HepG2 (cell line): ENCODE results near the gene CHMP5. TPM values are rescaled to one million over a fixed set of nuclear protein-coding genes. Genes with fewer than 3 reads are reported as not detected.

Experiments
- ATAC-seq: fragments of 200-7000 bp; cut with Tn5 transposase; 3 replicates; pipeline ENCODE4 v1.9.1; 2020; ENCODE audit warnings: mild to moderate bottlenecking, moderate library complexity
- BruUV-seq: library from RNA; stranded (reverse); fragments of 400-500 nt; replicated peaks from 2 replicates; lab custom pipeline; 2021; lab: Mats Ljungman, UMichigan
- CTCF ChIA-PET: fragments of 300-600 bp; formaldehyde crosslinking; extraction: SDS; loops from one replicate; lab custom pipeline; 2021; ENCODE audit warnings: low total read pairs, inconsistent platforms, low intra/inter-chr PET ratio; lab: Yijun Ruan, JAX
- POLR2A ChIA-PET: fragments of 350-600 bp; sonication (Branson Sonifier 250); formaldehyde crosslinking; loops from one replicate; lab custom pipeline; 2020; ENCODE audit warnings: antibody characterized with exemption, inconsistent platforms; lab: Yijun Ruan, JAX
- DNase-seq: peaks from one replicate; pipeline ENCODE4 v3.0.0-alpha.2; 2015; ENCODE audit warnings: low spot score
- FAIRE-seq: peaks from 3 replicates; lab custom pipeline; 2011; peaks lifted over from hg19 to GRCh38; lab: Jason Lieb, UNC
- H2AFZ ChIP-seq: one replicate; pipeline ENCODE4 v1.6.1; 2011; ENCODE audit warnings: low read length, inconsistent platforms
- H3K27ac ChIP-seq: fragments of 300-600 bp; 3 replicates; pipeline ENCODE4 v1.8.0; 2011; ENCODE audit warnings: mixed run types, mild to moderate bottlenecking, mixed read lengths, low read length, inconsistent platforms; ENCODE audit not compliant: insufficient read depth; ENCODE audit errors: extremely low read length
- H3K27me3 ChIP-seq, 2 experiments: fragments of 200-600 bp in 1 of 2; 2 replicates in 1 of 2; 3 replicates in 1 of 2; pipeline versions ENCODE4 v1.6.0 to v1.8.0; 2011; ENCODE audit warnings: low read length in 2 of 2, mild to moderate bottlenecking in 2 of 2, moderate library complexity in 2 of 2, inconsistent platforms in 1 of 2; ENCODE audit not compliant: insufficient read depth in 2 of 2, control insufficient read depth in 1 of 2
- H3K36me3 ChIP-seq, 2 experiments: fragments of 200-600 bp in 1 of 2; replicated peaks in 1 of 2; 2 replicates in 1 of 2; 3 replicates in 1 of 2; pipeline versions ENCODE4 v1.5.1 to v1.8.0; 2011; ENCODE audit warnings: low read length in 2 of 2, inconsistent platforms in 1 of 2; ENCODE audit not compliant: insufficient read depth in 2 of 2, control insufficient read depth in 1 of 2
- H3K4me1 ChIP-seq: 2 replicates; pipeline ENCODE4 v1.5.1; 2012; ENCODE audit warnings: low read length, inconsistent platforms; ENCODE audit not compliant: insufficient read depth
- H3K4me2 ChIP-seq: 2 replicates; pipeline ENCODE4 v1.6.0; 2011; ENCODE audit warnings: low read depth, low read length, inconsistent platforms
- H3K4me3 ChIP-seq, 3 experiments: fragments of 200-600 bp in 1 of 3; sonication (generic), shearing (Covaris generic) in 1 of 3; replicated peaks in 1 of 3; 2 replicates each; pipeline ENCODE4 v1.5.1; 2011 to 2016; ENCODE audit warnings: low read length in 3 of 3, inconsistent platforms in 2 of 3, low read depth in 2 of 3, mild to moderate bottlenecking in 2 of 3, control low read depth in 1 of 3, mixed read lengths in 1 of 3; ENCODE audit not compliant: insufficient read depth in 1 of 3
- H3K79me2 ChIP-seq: one replicate; pipeline ENCODE4 v1.6.1; 2011; ENCODE audit warnings: low read length, inconsistent platforms; ENCODE audit not compliant: insufficient read depth
- H3K9ac ChIP-seq: 2 replicates; pipeline ENCODE4 v1.6.0; 2011; ENCODE audit warnings: mild to moderate bottlenecking, low read depth, low read length, inconsistent platforms; ENCODE audit not compliant: insufficient read depth
- H3K9me3 ChIP-seq: 2 replicates; pipeline ENCODE4 v1.5.1; 2012; ENCODE audit warnings: mild to moderate bottlenecking, low read length
- H4K20me1 ChIP-seq: 2 replicates; pipeline ENCODE4 v1.6.0; 2011; ENCODE audit warnings: inconsistent platforms, mild to moderate bottlenecking, low read length, moderate library complexity; ENCODE audit not compliant: insufficient read depth
- ERF ChIP-seq: IDR thresholded peaks from 2 replicates; pipeline ENCODE4 v1.6.1; 2018; ENCODE audit warnings: missing biosample characterization, missing genetic modification reagents
- FOXA1 ChIP-seq, 2 experiments: fragments of 450-650 bp in 1 of 2; sonication (generic) in 1 of 2; formaldehyde crosslinking in 1 of 2; IDR thresholded peaks; 2 replicates each; pipeline versions ENCODE4 v1.4.0 to v1.6.1; 2016 to 2020; ENCODE audit warnings: missing genetic modification reagents in 1 of 2
- GPN1 ChIP-seq: sonication (generic); formaldehyde crosslinking; IDR thresholded peaks from 2 replicates; pipeline ENCODE4 v1.5.1; 2020; ENCODE audit warnings: missing genetic modification reagents, borderline replicate concordance
- HDAC2 ChIP-seq: sonication (generic); formaldehyde crosslinking; IDR thresholded peaks from 2 replicates; pipeline ENCODE4 v1.4.0; 2020; ENCODE audit warnings: missing genetic modification reagents
- MED13 ChIP-seq: sonication (generic); formaldehyde crosslinking; IDR thresholded peaks from 2 replicates; pipeline ENCODE4 v1.5.0; 2020; ENCODE audit warnings: missing genetic modification reagents
- MEF2D ChIP-seq: sonication (generic); formaldehyde crosslinking; IDR thresholded peaks from 2 replicates; pipeline ENCODE4 v1.5.1; 2020; ENCODE audit warnings: mild to moderate bottlenecking, missing genetic modification reagents
- MLLT10 ChIP-seq: sonication (generic); formaldehyde crosslinking; IDR thresholded peaks from 2 replicates; pipeline ENCODE4 v1.4.0; 2020; ENCODE audit warnings: missing genetic modification reagents
- SALL1 ChIP-seq: sonication (generic); formaldehyde crosslinking; IDR thresholded peaks from 2 replicates; pipeline ENCODE4 v1.8.0; 2022; ENCODE audit warnings: mild to moderate bottlenecking, missing genetic modification reagents
- SAP130 ChIP-seq: IDR thresholded peaks from 2 replicates; pipeline ENCODE4 v1.6.1; 2016; ENCODE audit warnings: low read depth
- SP5 ChIP-seq: IDR thresholded peaks from 2 replicates; pipeline ENCODE4 v1.6.1; 2016; ENCODE audit warnings: low read depth, borderline replicate concordance
- SRSF9 ChIP-seq: fragments of 200-400 bp; formaldehyde crosslinking; IDR thresholded peaks from 2 replicates; pipeline ENCODE4 v1.6.1; 2018; ENCODE audit warnings: borderline replicate concordance, mild to moderate bottlenecking, low read depth, low read length; ENCODE audit not compliant: insufficient read depth, poor library complexity, severe bottlenecking
- XBP1 ChIP-seq: sonication (generic); formaldehyde crosslinking; IDR thresholded peaks from 2 replicates; pipeline ENCODE4 v1.5.0; 2020; ENCODE audit warnings: missing genetic modification reagents
- ZBTB38 ChIP-seq: sonication (generic); formaldehyde crosslinking; IDR thresholded peaks from 2 replicates; pipeline ENCODE4 v1.5.1; 2020; ENCODE audit warnings: mild to moderate bottlenecking, missing genetic modification reagents
- ZEB1 ChIP-seq: IDR thresholded peaks from 2 replicates; pipeline ENCODE4 v1.6.1; 2012; ENCODE audit warnings: mild to moderate bottlenecking, low read depth, inconsistent platforms; ENCODE audit not compliant: insufficient replicate concordance
- ZMYM4 ChIP-seq: sonication (generic); formaldehyde crosslinking; IDR thresholded peaks from 2 replicates; pipeline ENCODE4 v1.8.1; 2023; ENCODE audit warnings: mild to moderate bottlenecking, missing genetic modification reagents
- ZNF274 ChIP-seq: sonication (generic); formaldehyde crosslinking; IDR thresholded peaks from 2 replicates; pipeline ENCODE4 v1.5.1; 2020; ENCODE audit warnings: mild to moderate bottlenecking, missing genetic modification reagents
- ZNF33B ChIP-seq: sonication (generic); formaldehyde crosslinking; IDR thresholded peaks from 2 replicates; pipeline ENCODE4 v1.5.1; 2020; ENCODE audit warnings: mild to moderate bottlenecking, missing genetic modification reagents
- ZNF558 ChIP-seq: sonication (generic); formaldehyde crosslinking; IDR thresholded peaks from 2 replicates; pipeline ENCODE4 v1.9.0; 2022; ENCODE audit warnings: mild to moderate bottlenecking, missing genetic modification reagents, borderline replicate concordance
- ZNF616 ChIP-seq: sonication (generic); formaldehyde crosslinking; IDR thresholded peaks from 2 replicates; pipeline ENCODE4 v1.5.0; 2020; ENCODE audit warnings: low read depth, mild to moderate bottlenecking, missing genetic modification reagents
- ZNF782 ChIP-seq: sonication (generic); formaldehyde crosslinking; IDR thresholded peaks from 2 replicates; pipeline ENCODE4 v1.4.0; 2020; ENCODE audit warnings: missing genetic modification reagents, mild to moderate bottlenecking, borderline replicate concordance
- whole genome bisulfite sequencing: methylation state at CpG from one replicate; pipeline ENCODE4 v1.1.6; 2017; ENCODE audit warnings: low lambda C conversion rate; 5-methylcytosine and 5-hydroxymethylcytosine counted together
- in situ Hi-C: cut with HindIII; loops from 2 replicates; pipeline ENCODE4 v1.10.0; 2017; ENCODE audit warnings: low pct_unique_long_range_greater_than_20kb; ENCODE audit not compliant: extremely low pct_ligation_motif_present
- intact Hi-C: fragments of 100-400 bp; cut with micrococcal nuclease; formaldehyde crosslinking; loops from one replicate; pipeline ENCODE4 v1.10.0; 2022; ENCODE audit not compliant: unreplicated experiment
- polyA plus RNA-seq, 8 experiments: library from polyadenylated mRNA; depleted of rRNA in 3 of 8; stranded (reverse) in 7 of 8; unstranded in 1 of 8; fragments of >200 nt; fragmentation: Illumina TruSeq in 4 of 8; extraction: Trizol in 4 of 8; gene quantifications; 2 replicates each; pipeline versions ENCODE4 v1.2.1 to v1.2.3, GENCODE V29; 2011 to 2016; ENCODE audit warnings: low read depth in 4 of 8, missing spikeins in 1 of 8, mixed read lengths in 1 of 8; ENCODE audit not compliant: insufficient read depth in 1 of 8
- total RNA-seq, 5 experiments: library from RNA; depleted of rRNA; stranded (reverse); fragments of >200 nt; fragmentation: Illumina TruSeq; extraction: Trizol; gene quantifications; 2 replicates each; pipeline ENCODE4 v1.2.3, GENCODE V29; 2016; ENCODE audit warnings: low read depth in 1 of 5
- TF ChIP-seq, protein P1 (sequence below): IDR thresholded peaks from 2 replicates; pipeline ENCODE4 v1.6.1; 2012; ENCODE audit warnings: inconsistent platforms
- TF ChIP-seq, protein P2 (sequence below): sonication (generic); formaldehyde crosslinking; IDR thresholded peaks from 2 replicates; pipeline ENCODE4 v1.4.0; 2020; ENCODE audit warnings: missing genetic modification reagents
- TF ChIP-seq, protein P3 (sequence below): sonication (generic); formaldehyde crosslinking; IDR thresholded peaks from 2 replicates; pipeline ENCODE4 v1.5.1; 2020; ENCODE audit warnings: mild to moderate bottlenecking, moderate library complexity, missing genetic modification reagents

CHMP5 gene
- total and polyA plus RNA-seq, 2 of the 13 experiments (the other 11 are each of a cell fraction or from before 2014, with no cell fraction given): 46.0 to 57.3 TPM

DNA sequence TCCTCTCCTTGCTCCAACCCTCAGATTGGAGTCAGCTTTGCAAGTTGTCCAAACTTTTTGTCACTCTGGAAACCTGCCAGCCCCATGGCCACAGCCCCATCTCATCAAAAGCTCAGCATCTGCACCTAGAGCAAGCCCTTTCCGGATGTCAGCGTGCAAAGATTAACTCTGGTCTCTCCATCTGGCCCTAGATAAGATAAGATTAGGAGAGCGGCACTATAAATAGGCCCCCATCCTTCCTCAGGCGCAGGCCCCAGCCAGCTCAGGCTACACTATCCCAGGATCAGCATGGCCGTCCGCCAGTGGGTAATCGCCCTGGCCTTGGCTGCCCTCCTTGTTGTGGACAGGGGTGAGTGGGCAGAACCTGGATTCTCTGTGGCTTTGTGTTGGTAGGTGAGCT, 24.9 kb upstream of the CHMP5 start, which contains the start of gene SPINK4:
TSS of gene SPINK4 (plus strand) at position 247 of the 400 bp plus-strand sequence. CDS start at position 289, 42 bp downstream.
- ATAC-seq: peak; percentile 75
- WGBS: 3% methylated on average over 7 of the region's 7 CpGs
- Histone ChIP-seq H3K9me3 (no peaks in the 10 kb centered on the region), H3K4me2 (peak within 1 kb of the TSS; percentile 75), H3K9ac (no peak within 1 kb of the TSS), H2AFZ (no peak within 1 kb of the TSS), H3K27me3 (peaks cover 0 to 2% of the 10 kb centered on the region in 2 experiments; a peak in 1 of 5 replicates), H3K79me2 (no peaks in the 10 kb centered on the region), H3K36me3 (no peaks in the 10 kb centered on the region), H4K20me1 (no peaks in the 10 kb centered on the region), H3K4me3 (peak within 1 kb of the TSS in 2 of 3 experiments; percentile 29 to 41; a peak in 1 of 6 replicates), H3K27ac (no peak within 1 kb of the TSS), H3K4me1 (peaks cover 44% of the 10 kb centered on the region)
- peak; percentile 28 for DNase-seq
- no peak for FAIRE-seq
- intact Hi-C loops (no loop called here), in situ Hi-C loops (no loop called here)
- ChIA-PET CTCF (no interaction called here), POLR2A (interaction anchor here (1.0 kb wide), 1 partner anchor 9 kb away, joined by 3 read pairs; no protein-coding TSS in a partner anchor)
- no TSS peak for BruUV-seq
- TF ChIP-seq ZNF33B (CRISPR knock-in tag) (no peak), SP5 (CRISPR knock-in tag) (no peak), SRSF9 (no peak), SAP130 (0 out of 2 replicates have a peak, but pooled peaks have one; percentile 19), MLLT10 (no peak), XBP1 (CRISPR knock-in tag) (no peak), ZNF274 (CRISPR knock-in tag) (peak; percentile 32; the same call in 1 of the 2 replicates), ZNF558 (CRISPR knock-in tag) (no peak), MED13 (CRISPR knock-in tag) (no peak), ZNF616 (CRISPR knock-in tag) (no peak), SALL1 (CRISPR knock-in tag) (peak; percentile 46; the same call in 1 of the 2 replicates), ZNF782 (CRISPR knock-in tag) (0 out of 2 replicates have a peak, but pooled peaks have one; percentile 29), HDAC2 (CRISPR knock-in tag) (peak; percentile 22; the same call in 1 of the 2 replicates), MEF2D (CRISPR knock-in tag) (peak; percentile 51; the same call in 1 of the 2 replicates), ERF (CRISPR knock-in tag) (0 out of 2 replicates have a peak, but pooled peaks have one; percentile 27), GPN1 (CRISPR knock-in tag) (no peak), ZBTB38 (no peak), FOXA1 (IDR thresholded peaks at IDR 0.05) (no peak), FOXA1 (CRISPR knock-in tag; IDR thresholded peaks at IDR 0.05) (0 out of 2 replicates have a peak, but pooled peaks have one; percentile 18), ZMYM4 (no peak), ZEB1 (peak; percentile 21)
- TF ChIP-seq, protein P1, sequence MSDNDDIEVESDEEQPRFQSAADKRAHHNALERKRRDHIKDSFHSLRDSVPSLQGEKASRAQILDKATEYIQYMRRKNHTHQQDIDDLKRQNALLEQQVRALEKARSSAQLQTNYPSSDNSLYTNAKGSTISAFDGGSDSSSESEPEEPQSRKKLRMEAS: 0 out of 2 replicates have a peak, but pooled peaks have one; percentile 15
- TF ChIP-seq, protein P2, sequence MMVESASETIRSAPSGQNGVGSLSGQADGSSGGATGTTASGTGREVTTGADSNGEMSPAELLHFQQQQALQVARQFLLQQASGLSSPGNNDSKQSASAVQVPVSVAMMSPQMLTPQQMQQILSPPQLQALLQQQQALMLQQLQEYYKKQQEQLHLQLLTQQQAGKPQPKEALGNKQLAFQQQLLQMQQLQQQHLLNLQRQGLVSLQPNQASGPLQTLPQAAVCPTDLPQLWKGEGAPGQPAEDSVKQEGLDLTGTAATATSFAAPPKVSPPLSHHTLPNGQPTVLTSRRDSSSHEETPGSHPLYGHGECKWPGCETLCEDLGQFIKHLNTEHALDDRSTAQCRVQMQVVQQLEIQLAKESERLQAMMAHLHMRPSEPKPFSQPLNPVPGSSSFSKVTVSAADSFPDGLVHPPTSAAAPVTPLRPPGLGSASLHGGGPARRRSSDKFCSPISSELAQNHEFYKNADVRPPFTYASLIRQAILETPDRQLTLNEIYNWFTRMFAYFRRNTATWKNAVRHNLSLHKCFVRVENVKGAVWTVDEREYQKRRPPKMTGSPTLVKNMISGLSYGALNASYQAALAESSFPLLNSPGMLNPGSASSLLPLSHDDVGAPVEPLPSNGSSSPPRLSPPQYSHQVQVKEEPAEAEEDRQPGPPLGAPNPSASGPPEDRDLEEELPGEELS (CRISPR knock-in tag): peak; percentile 32; the same call in 1 of the 2 replicates
- TF ChIP-seq, protein P3, sequence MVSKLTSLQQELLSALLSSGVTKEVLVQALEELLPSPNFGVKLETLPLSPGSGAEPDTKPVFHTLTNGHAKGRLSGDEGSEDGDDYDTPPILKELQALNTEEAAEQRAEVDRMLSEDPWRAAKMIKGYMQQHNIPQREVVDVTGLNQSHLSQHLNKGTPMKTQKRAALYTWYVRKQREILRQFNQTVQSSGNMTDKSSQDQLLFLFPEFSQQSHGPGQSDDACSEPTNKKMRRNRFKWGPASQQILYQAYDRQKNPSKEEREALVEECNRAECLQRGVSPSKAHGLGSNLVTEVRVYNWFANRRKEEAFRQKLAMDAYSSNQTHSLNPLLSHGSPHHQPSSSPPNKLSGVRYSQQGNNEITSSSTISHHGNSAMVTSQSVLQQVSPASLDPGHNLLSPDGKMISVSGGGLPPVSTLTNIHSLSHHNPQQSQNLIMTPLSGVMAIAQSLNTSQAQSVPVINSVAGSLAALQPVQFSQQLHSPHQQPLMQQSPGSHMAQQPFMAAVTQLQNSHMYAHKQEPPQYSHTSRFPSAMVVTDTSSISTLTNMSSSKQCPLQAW: 0 out of 2 replicates have a peak, but pooled peaks have one; percentile 36
